ENCODE data around the gene CBX8.
A peak's percentile ranks its signal among the peaks of the same experiment; 100 is the strongest.

Gene CBX8

DNA sequence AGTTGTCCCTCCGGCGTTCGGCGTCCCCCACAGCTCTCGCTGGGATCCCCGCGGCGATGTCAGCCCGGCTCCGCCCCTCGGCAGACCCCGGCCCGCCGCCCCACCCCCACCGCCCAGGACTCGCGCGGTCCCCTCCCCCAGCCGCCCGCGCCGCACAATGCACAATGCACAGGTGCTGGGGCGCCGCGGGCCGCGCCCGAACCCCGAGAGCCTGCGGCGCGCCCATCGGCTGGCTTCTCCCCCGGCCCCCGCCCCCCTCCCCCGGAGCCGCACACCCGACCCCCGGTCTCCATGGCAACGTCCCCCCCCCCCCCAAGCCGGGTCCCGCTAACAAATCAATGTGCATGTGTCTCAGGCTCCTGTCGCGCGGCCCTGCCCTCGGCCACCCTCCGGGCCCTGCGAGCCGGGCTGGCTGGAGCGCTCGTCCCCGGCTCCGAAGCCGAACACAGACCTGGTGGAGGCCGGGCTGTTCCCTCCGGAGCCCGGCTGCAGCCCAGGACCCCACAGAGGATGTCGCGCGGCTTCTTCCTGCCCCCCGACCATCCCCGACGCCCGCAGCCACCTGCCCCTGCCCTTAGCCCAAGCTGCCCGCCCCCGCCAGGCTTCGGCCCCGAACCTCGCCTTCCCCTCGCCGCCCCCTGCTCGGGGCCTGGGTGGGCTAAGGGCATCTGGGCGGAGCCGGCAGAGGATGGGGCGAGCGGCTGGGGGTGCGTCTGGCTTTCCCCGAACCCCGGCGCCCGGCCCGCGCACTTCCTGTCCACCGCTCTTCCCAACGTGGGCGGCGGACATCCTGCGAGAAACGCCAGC, 818 bp upstream of the CBX8 start:
- no peak for DNase-seq (ENCODE audit: low read depth)
- TF ChIP-seq, protein P1, sequence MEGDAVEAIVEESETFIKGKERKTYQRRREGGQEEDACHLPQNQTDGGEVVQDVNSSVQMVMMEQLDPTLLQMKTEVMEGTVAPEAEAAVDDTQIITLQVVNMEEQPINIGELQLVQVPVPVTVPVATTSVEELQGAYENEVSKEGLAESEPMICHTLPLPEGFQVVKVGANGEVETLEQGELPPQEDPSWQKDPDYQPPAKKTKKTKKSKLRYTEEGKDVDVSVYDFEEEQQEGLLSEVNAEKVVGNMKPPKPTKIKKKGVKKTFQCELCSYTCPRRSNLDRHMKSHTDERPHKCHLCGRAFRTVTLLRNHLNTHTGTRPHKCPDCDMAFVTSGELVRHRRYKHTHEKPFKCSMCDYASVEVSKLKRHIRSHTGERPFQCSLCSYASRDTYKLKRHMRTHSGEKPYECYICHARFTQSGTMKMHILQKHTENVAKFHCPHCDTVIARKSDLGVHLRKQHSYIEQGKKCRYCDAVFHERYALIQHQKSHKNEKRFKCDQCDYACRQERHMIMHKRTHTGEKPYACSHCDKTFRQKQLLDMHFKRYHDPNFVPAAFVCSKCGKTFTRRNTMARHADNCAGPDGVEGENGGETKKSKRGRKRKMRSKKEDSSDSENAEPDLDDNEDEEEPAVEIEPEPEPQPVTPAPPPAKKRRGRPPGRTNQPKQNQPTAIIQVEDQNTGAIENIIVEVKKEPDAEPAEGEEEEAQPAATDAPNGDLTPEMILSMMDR (conservative IDR thresholded peaks at IDR 0.05; ENCODE audit: control insufficient read depth, insufficient read depth, low read depth, low read length) = no peak
- peak overlapping the region; percentile 46 for H3K4me3 ChIP-seq (ENCODE audit: control insufficient read depth, low read depth, low read length)

DNA sequence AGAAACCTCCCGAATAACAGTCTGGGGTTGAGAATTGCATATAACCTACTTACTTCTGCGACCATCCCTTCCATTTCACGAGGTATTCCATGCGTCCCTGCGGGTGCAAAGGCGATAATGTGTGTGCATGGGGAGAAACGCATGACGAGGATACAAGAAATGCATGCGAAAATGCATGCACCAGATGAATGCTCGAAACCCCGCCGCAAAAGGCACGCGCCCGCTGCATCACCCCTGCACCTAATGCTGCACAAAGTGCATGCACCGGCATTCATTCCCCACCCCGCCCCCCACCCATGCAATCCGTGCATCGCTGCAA, 474 bp downstream of the CBX8 start:
- DNase-seq (ENCODE audit: low read depth) = no peak
- peak overlapping the region; percentile 71 for H3K4me3 ChIP-seq (ENCODE audit: control insufficient read depth, low read depth, low read length)
- TF ChIP-seq, protein P1 (conservative IDR thresholded peaks at IDR 0.05; ENCODE audit: control insufficient read depth, insufficient read depth, low read depth, low read length) = no peak

DNA sequence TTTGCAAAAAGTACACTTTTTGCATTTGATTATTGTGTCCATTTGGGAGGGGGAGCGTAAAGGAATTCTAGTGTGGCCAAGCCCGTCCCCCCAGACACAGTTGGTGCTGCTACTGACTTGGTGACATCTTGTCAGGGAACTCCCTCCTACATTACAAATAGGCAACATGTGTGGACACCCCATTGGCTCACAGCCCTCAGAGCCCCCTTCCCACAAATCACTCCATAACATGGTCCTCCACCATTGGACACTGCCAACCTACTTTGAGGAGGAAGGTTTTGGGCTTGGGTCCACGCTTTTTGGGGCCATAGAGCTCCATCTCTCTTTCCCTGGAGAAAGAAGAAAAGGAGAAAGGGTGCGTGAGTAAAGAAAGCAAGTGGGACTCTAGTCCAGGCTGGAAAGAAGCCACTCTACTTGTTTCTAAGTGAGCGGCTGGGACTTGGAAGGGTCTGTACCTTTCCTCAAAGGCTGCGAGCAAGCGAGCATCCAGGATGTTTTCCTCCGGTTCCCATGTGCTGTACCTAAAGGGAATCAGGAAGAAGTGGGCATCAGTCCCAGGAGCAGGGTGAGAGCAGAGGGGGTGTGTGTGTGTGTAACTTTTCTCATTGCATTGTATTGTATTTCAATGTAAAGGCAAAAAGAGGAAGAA, 958 bp downstream of the CBX8 start:
- DNase-seq (ENCODE audit: low read depth) = no peak
- TF ChIP-seq, protein P1 (conservative IDR thresholded peaks at IDR 0.05; ENCODE audit: control insufficient read depth, insufficient read depth, low read depth, low read length) = no peak
- peak overlapping the region; percentile 71 for H3K4me3 ChIP-seq (ENCODE audit: control insufficient read depth, low read depth, low read length)

DNA sequence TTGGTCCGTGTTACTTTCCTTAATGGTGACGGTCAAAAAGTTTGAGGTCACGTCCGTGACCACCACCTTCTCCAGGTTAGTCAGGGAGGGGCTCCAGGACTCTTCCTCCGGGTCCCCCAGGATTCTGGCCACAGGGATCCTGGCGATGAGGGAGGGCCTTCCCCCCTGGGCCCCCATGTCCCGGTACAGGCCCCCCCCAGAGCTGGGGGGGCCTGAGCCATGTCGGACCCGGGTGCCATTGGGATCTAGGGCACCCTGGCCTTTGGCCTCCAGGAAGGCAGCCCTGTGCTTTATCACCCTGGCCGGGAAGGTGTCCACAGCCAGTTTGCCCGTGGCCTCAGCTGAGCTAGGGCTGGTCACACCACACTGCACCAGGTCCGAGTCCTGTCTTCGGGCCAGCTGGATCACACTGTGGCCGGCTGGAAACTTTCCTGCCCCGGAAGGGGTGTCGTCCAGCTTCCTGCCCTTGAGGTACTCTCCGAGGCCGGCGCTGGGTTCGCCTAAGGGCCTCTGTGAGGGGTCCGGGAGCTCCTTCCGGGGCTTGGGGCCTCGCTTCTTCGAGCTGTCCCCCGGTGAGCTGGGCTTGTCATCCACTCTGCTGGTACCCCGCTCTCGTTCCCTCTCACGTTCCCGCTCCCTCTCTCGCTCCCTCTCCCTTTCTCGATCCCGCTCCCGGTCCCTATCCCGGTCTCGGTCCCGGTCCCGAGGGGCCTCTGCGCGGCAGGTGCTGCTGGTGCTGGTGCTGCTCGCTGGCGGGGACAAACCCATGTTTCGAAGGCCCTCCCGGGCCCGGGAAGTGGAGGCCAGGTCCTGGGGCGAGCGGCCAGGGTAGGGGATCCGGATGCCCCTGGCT, 2.0 kb downstream of the CBX8 start:
- no peak overlapping the region for H3K4me3 ChIP-seq (ENCODE audit: control insufficient read depth, low read depth, low read length)
- TF ChIP-seq, protein P1 (conservative IDR thresholded peaks at IDR 0.05; ENCODE audit: control insufficient read depth, insufficient read depth, low read depth, low read length) = no peak
- DNase-seq (ENCODE audit: low read depth) = no peak

DNA sequence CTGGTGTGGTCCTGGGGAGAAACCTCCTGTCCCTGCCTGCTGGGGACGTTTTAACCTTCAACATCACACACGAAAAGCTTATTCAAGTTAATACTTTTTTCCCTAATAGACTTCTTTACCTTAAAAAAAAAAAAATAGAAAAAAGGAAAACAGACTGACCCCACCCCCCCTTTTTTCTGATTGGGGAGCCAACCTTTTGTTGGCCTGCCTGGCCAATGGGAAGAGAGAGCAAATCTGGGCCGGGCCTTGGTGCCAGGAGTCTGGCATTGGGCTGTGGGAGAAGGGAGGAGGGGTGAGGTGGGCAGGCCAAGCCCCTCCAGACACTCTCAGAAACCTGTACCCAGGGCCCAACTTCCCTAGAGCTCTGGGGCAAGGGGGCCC, 3.0 kb downstream of the CBX8 start:
- H3K4me3 ChIP-seq (ENCODE audit: control insufficient read depth, low read depth, low read length) = peak overlapping the region; percentile 39
- TF ChIP-seq, protein P1 (conservative IDR thresholded peaks at IDR 0.05; ENCODE audit: control insufficient read depth, insufficient read depth, low read depth, low read length) = no peak
- DNase-seq (ENCODE audit: low read depth) = no peak

DNA sequence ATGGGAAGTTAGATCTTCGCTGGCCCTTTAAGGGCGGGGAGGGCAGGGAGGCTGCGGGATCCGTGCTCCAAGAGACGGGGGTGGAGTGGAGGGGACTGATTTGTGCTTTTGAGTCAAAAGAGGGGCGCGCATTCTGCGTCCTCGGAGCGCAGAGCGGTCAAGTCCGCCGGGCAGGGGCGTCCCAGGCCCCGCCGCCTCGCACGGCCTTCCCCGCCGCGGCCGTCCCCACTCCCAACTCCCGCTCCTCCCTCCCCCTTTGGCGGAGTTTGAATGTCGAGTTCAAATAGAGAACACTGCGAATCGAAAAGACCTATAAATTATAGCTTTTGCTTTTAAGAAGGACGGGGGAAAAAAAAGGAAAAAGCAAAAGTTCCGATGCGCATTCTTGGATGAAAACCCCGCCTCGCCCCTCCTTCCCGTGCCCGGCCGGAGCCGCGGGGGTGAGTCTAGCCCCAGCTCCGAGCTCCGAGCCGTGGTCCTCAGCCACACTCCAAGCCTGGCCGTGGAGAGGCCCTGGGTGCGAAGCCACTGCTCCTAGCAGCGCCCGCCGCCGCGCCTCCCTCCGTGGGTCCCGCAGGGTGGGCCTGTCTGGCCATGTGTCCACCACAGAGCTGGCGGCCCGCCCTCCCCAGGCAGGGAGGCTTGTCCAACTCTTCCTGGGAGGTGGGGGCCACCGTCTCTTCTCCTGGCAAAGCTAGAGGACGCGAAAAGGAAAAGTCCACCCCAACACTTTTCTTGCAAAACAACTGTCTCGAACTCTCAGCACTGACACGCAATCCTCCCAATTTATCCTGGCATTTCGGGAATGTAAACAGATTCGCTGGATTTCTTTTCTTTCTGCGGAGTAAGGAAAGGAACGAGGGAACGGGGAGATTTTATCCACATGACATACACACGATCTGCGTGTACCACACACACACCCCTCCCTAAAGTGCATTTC, 3.6 kb downstream of the CBX8 start:
- peak overlapping the region; percentile 39 for H3K4me3 ChIP-seq (ENCODE audit: control insufficient read depth, low read depth, low read length)
- TF ChIP-seq, protein P1 (conservative IDR thresholded peaks at IDR 0.05; ENCODE audit: control insufficient read depth, insufficient read depth, low read depth, low read length) = no peak
- peak; percentile 49 for DNase-seq (ENCODE audit: low read depth)
